ENCODE measurements around the gene ASIC1.

GRCh38 chr12:50060120-50060468 is 2.7 kb downstream of the ASIC1 start:
- no peak for TF ChIP-seq POLR2A (IDR thresholded peaks at IDR 0.05)
- TF ChIP-seq CTCF (IDR thresholded peaks at IDR 0.05) = no peak
